Gastrocnemius medialis (tissue), 4 donors: ENCODE data around the gene OR52E8. TPM values are rescaled to one million over a fixed set of nuclear protein-coding genes. Genes with fewer than 3 reads are reported as not detected.

Experiments used
- ATAC-seq, 2 donors: fragments of 150-250 bp; one replicate each; pipeline ENCODE4 v1.9.1; 2016
- DNase-seq, 2 donors: peaks; one replicate each; pipeline ENCODE4 v3.0.0-alpha.2; 2019
- H3K27ac ChIP-seq, 4 donors: fragments of 200-600 bp; sonication (generic); 1 replicate in 1 of 4; 2 replicates in 3 of 4; pipeline ENCODE4 v1.5.1; 2016 to 2018; ENCODE audit warnings: mild to moderate bottlenecking in 2 of 4, moderate library complexity in 1 of 4
- H3K27me3 ChIP-seq, 3 donors: fragments of 200-600 bp; sonication (generic) in 2 of 3; 1 replicate in 1 of 3; 2 replicates in 2 of 3; pipeline versions ENCODE4 v1.5.1 to v1.6.0; 2016 to 2019; ENCODE audit warnings: mild to moderate bottlenecking in 1 of 3, moderate library complexity in 1 of 3
- H3K36me3 ChIP-seq, 2 donors: fragments of 200-600 bp; sonication (generic) in 1 of 2; one replicate each; pipeline ENCODE4 v1.5.1; 2017 to 2018
- H3K4me1 ChIP-seq, 2 donors: fragments of 200-600 bp; sonication (generic) in 1 of 2; one replicate each; pipeline ENCODE4 v1.5.1; 2016 to 2017; ENCODE audit warnings: mild to moderate bottlenecking in 2 of 2
- H3K4me3 ChIP-seq, 4 donors: fragments of 200-600 bp; sonication (generic) in 3 of 4; 1 replicate in 1 of 4; 2 replicates in 3 of 4; pipeline ENCODE4 v1.5.1; 2016 to 2019; ENCODE audit warnings: mild to moderate bottlenecking in 2 of 4
- H3K9me3 ChIP-seq, 3 donors: fragments of 200-600 bp; sonication (generic) in 2 of 3; 1 replicate in 1 of 3; 2 replicates in 2 of 3; pipeline ENCODE4 v1.5.1; 2016 to 2019
- CTCF ChIP-seq, 5 experiments: fragments of 450-650 bp in 3 of 5; fragments of 200-600 bp in 2 of 5; sonication (generic) in 2 of 5; IDR thresholded peaks in 4 of 5; conservative IDR thresholded peaks in 1 of 5; 1 replicate in 4 of 5; 2 replicates in 1 of 5; pipeline ENCODE4 v1.5.1; 2016 to 2019; ENCODE audit warnings: antibody characterized with exemption in 5 of 5, mild to moderate bottlenecking in 3 of 5, moderate library complexity in 3 of 5
- POLR2A ChIP-seq, 2 donors: fragments of 450-650 bp; IDR thresholded peaks; one replicate each; pipeline ENCODE4 v1.6.1; 2017; ENCODE audit warnings: antibody characterized with exemption in 2 of 2, mild to moderate bottlenecking in 2 of 2, moderate library complexity in 2 of 2
- in situ Hi-C, 4 donors: fragments of 200-750 bp; cut with MboI; loops; one replicate each; pipeline versions ENCODE4 v1.15.0 to v1.8.0; 2017; ENCODE audit warnings: low sequenced_read_pairs in 4 of 4
- intact Hi-C: fragments of 100-400 bp; cut with DNase I; formaldehyde crosslinking; loops from one replicate; pipeline ENCODE4 v1.15.1; 2023; ENCODE audit warnings: low total_unique reads
- total RNA-seq, 4 donors: library from RNA; depleted of rRNA; stranded (reverse); fragments of >200 nt; gene quantifications; one replicate each; pipeline versions ENCODE4 v1.1.0 to v1.2.3, GENCODE V29; 2016

OR52E8 gene
- total RNA-seq, 4 donors from 2014 or later, result not detected

- H3K27ac ChIP-seq, result no peak overlapping the region
- H3K27me3 ChIP-seq, result no peaks in the 10 kb centered on the region
- in situ Hi-C loops (no loop called here), intact Hi-C loops (no loop called here)
- ATAC-seq (no peak), DNase-seq (no peak)
- TF ChIP-seq CTCF (IDR thresholded peaks at IDR 0.05 in 4 of 5, conservative IDR thresholded peaks at IDR 0.05 in 1 of 5) (no peak), POLR2A (IDR thresholded peaks at IDR 0.05) (no peak)
- no peaks in the 10 kb centered on the region for H3K36me3 ChIP-seq
- no peaks in the 10 kb centered on the region for H3K4me1 ChIP-seq
- no peaks in the 10 kb centered on the region for H3K9me3 ChIP-seq
- H3K4me3 ChIP-seq, result no peak overlapping the region
These were observed 29.7 kb upstream of the OR52E8 start for GRCh38 chr11:5887172-5887571.

- in situ Hi-C loops (no loop called here), intact Hi-C loops (no loop called here)
- DNase-seq, result no peak
- Histone ChIP-seq H3K9me3 (no peaks in the 10 kb centered on the region), H3K27ac (no peak overlapping the region), H3K4me3 (no peak overlapping the region), H3K36me3 (no peaks in the 10 kb centered on the region), H3K27me3 (no peaks in the 10 kb centered on the region), H3K4me1 (no peaks in the 10 kb centered on the region)
- no peak for ATAC-seq
- TF ChIP-seq POLR2A (IDR thresholded peaks at IDR 0.05) (no peak), CTCF (IDR thresholded peaks at IDR 0.05 in 4 of 5, conservative IDR thresholded peaks at IDR 0.05 in 1 of 5) (no peak)
These were observed 24.3 kb upstream of the OR52E8 start for GRCh38 chr11:5881756-5882155.

- DNase-seq (no peak), ATAC-seq (no peak)
- Histone ChIP-seq H3K27me3 (no peaks in the 10 kb centered on the region), H3K4me3 (no peak within 1 kb of the TSS), H3K36me3 (no peaks in the 10 kb centered on the region), H3K4me1 (no peaks in the 10 kb centered on the region), H3K27ac (no peak within 1 kb of the TSS), H3K9me3 (no peaks in the 10 kb centered on the region)
- in situ Hi-C loops (no loop called here), intact Hi-C loops (no loop called here)
- TF ChIP-seq CTCF (IDR thresholded peaks at IDR 0.05 in 4 of 5, conservative IDR thresholded peaks at IDR 0.05 in 1 of 5) (no peak), POLR2A (IDR thresholded peaks at IDR 0.05) (no peak)
These were observed 22.8 kb upstream of the OR52E8 start, which contains the start of gene OR52E4 for GRCh38 chr11:5880329-5880728. Gene OR52E4, plus strand, starts transcription at chr11:5880629. Its CDS starts 3,664 bp downstream, at chr11:5884293.

- Histone ChIP-seq H3K4me1 (no peaks in the 10 kb centered on the region), H3K4me3 (no peak overlapping the region), H3K27ac (no peak overlapping the region), H3K27me3 (no peaks in the 10 kb centered on the region), H3K36me3 (no peaks in the 10 kb centered on the region), H3K9me3 (no peaks in the 10 kb centered on the region)
- in situ Hi-C loops (no loop called here), intact Hi-C loops (no loop called here)
- TF ChIP-seq CTCF (IDR thresholded peaks at IDR 0.05 in 4 of 5, conservative IDR thresholded peaks at IDR 0.05 in 1 of 5) (no peak), POLR2A (IDR thresholded peaks at IDR 0.05) (no peak)
- ATAC-seq, result no peak
- DNase-seq, result no peak
These were observed 21.1 kb upstream of the OR52E8 start for GRCh38 chr11:5878564-5878963.

GRCh38 chr11:5865826-5866225, 8.3 kb upstream of the OR52E8 start:
- H3K27ac ChIP-seq, result no peak overlapping the region
- H3K36me3 ChIP-seq, result no peaks in the 10 kb centered on the region
- H3K4me1 ChIP-seq, result no peaks in the 10 kb centered on the region
- intact Hi-C loops (no loop called here), in situ Hi-C loops (no loop called here)
- DNase-seq, result no peak
- no peaks in the 10 kb centered on the region for H3K9me3 ChIP-seq
- H3K4me3 ChIP-seq, result no peak overlapping the region
- ATAC-seq, result no peak
- no peak for TF ChIP-seq POLR2A (IDR thresholded peaks at IDR 0.05)
- no peaks in the 10 kb centered on the region for H3K27me3 ChIP-seq
